Neuronal stem cell (in vitro differentiated cells): ENCODE measurements around the gene SUSD2.

Source experiments
- DNase-seq: peaks from one replicate; pipeline ENCODE4 v3.0.0-alpha.2; 2013; ENCODE audit warnings: low spot score
- H2AFZ ChIP-seq: one replicate; pipeline ENCODE4 v1.6.1; 2013; ENCODE audit warnings: mild to moderate bottlenecking, low read length, inconsistent platforms
- H2AK5ac ChIP-seq: 2 replicates; pipeline ENCODE4 v1.6.1; 2013; ENCODE audit warnings: low read depth, mild to moderate bottlenecking, inconsistent platforms, low read length, moderate library complexity, mixed read lengths
- H2BK120ac ChIP-seq: 2 replicates; pipeline ENCODE4 v1.6.1; 2013; ENCODE audit warnings: low read depth, mild to moderate bottlenecking, inconsistent platforms, low read length, moderate library complexity, mixed read lengths
- H2BK12ac ChIP-seq: one replicate; pipeline ENCODE4 v1.6.1; 2013; ENCODE audit warnings: low read length, inconsistent platforms
- H2BK15ac ChIP-seq: 2 replicates; pipeline ENCODE4 v1.6.1; 2013; ENCODE audit warnings: mild to moderate bottlenecking, low read length, inconsistent platforms, mixed read lengths
- H2BK5ac ChIP-seq: one replicate; pipeline ENCODE4 v1.6.1; 2013; ENCODE audit warnings: inconsistent platforms, mild to moderate bottlenecking, low read length, moderate library complexity
- H3K14ac ChIP-seq: one replicate; pipeline ENCODE4 v1.6.1; 2013; ENCODE audit warnings: low read length, inconsistent platforms
- H3K18ac ChIP-seq: 2 replicates; pipeline ENCODE4 v1.6.1; 2013; ENCODE audit warnings: low read length, inconsistent platforms
- H3K23ac ChIP-seq: 2 replicates; pipeline ENCODE4 v1.6.1; 2013; ENCODE audit warnings: low read depth, mild to moderate bottlenecking, mixed read lengths, low read length, inconsistent platforms; ENCODE audit not compliant: poor library complexity
- H3K27ac ChIP-seq: replicated peaks from 3 replicates; pipeline ENCODE4 v1.5.1; 2013; ENCODE audit warnings: low read length, inconsistent platforms
- H3K27me3 ChIP-seq, 3 experiments: 2 replicates each; pipeline ENCODE4 v1.6.1; 2013; ENCODE audit warnings: low read length in 3 of 3, mild to moderate bottlenecking in 2 of 3, inconsistent platforms in 1 of 3, low read depth in 1 of 3, mixed read lengths in 1 of 3, moderate library complexity in 1 of 3; ENCODE audit not compliant: control insufficient read depth in 3 of 3, insufficient read depth in 3 of 3
- H3K36me3 ChIP-seq, 2 donors: replicated peaks in 1 of 2; 2 replicates each; pipeline ENCODE4 v1.6.1; 2013; ENCODE audit warnings: low read length in 2 of 2; ENCODE audit not compliant: control insufficient read depth in 2 of 2, insufficient read depth in 2 of 2
- H3K4ac ChIP-seq: 2 replicates; pipeline ENCODE4 v1.6.1; 2013; ENCODE audit warnings: inconsistent platforms, mild to moderate bottlenecking, low read length, moderate library complexity
- H3K4me1 ChIP-seq, 2 donors: 1 replicate in 1 of 2; 2 replicates in 1 of 2; pipeline ENCODE4 v1.6.1; 2013; ENCODE audit warnings: low read length in 2 of 2, low read depth in 1 of 2; ENCODE audit not compliant: control insufficient read depth in 2 of 2, insufficient read depth in 1 of 2
- H3K4me2 ChIP-seq: one replicate; pipeline ENCODE4 v1.6.1; 2013; ENCODE audit warnings: mild to moderate bottlenecking, low read length, inconsistent platforms; ENCODE audit not compliant: insufficient read depth, poor library complexity, severe bottlenecking
- H3K4me3 ChIP-seq, 2 donors: 2 replicates each; pipeline ENCODE4 v1.5.1; 2013; ENCODE audit warnings: low read length in 2 of 2, mild to moderate bottlenecking in 2 of 2, inconsistent platforms in 1 of 2, moderate library complexity in 1 of 2
- H3K79me1 ChIP-seq: one replicate; pipeline ENCODE4 v1.6.1; 2013; ENCODE audit warnings: low read depth, mild to moderate bottlenecking, inconsistent platforms, low read length, moderate library complexity
- H3K9ac ChIP-seq: one replicate; pipeline ENCODE4 v1.6.1; 2013; ENCODE audit warnings: mild to moderate bottlenecking, low read depth, low read length, inconsistent platforms; ENCODE audit not compliant: poor library complexity
- H3K9me3 ChIP-seq, 2 donors: replicated peaks in 1 of 2; 2 replicates each; pipeline versions ENCODE3 to v1.6.1; 2013; ENCODE audit warnings: low read length in 2 of 2, mild to moderate bottlenecking in 2 of 2, inconsistent platforms in 1 of 2, low read depth in 1 of 2, mixed read lengths in 1 of 2, moderate library complexity in 1 of 2; ENCODE audit not compliant: control insufficient read depth in 2 of 2, insufficient read depth in 1 of 2
- H4K8ac ChIP-seq: one replicate; pipeline ENCODE4 v1.6.1; 2013; ENCODE audit warnings: low read depth, mild to moderate bottlenecking, inconsistent platforms, low read length, moderate library complexity
- H4K91ac ChIP-seq: one replicate; pipeline ENCODE4 v1.6.1; 2013; ENCODE audit warnings: low read length, low read depth, mild to moderate bottlenecking, inconsistent platforms; ENCODE audit not compliant: poor library complexity
- WGBS, 2 donors: extraction: QIAGEN DNeasy Blood & Tissue Kit; methylation state at CpG; one replicate each; pipeline ENCODE4 v1.1.7; 2013; ENCODE audit warnings: missing lambda C conversion rate in 2 of 2, mixed read lengths in 1 of 2; ENCODE audit not compliant: insufficient read length in 2 of 2, insufficient replicate concordance in 1 of 2; ENCODE audit errors: extremely low coverage in 2 of 2; 5-methylcytosine and 5-hydroxymethylcytosine counted together

Gene SUSD2

GRCh38 chr22:24161485-24161884, 19.8 kb upstream of the SUSD2 start:
- Histone ChIP-seq H3K14ac (no peak overlapping the region), H3K4me3 (no peak overlapping the region), H2AFZ (no peak overlapping the region), H3K27me3 (peaks cover 0 to 1% (median 0%) of the 10 kb centered on the region in 3 experiments), H4K8ac (no peak overlapping the region), H2BK12ac (no peak overlapping the region), H3K27ac (no peak overlapping the region), H3K9ac (peak overlapping the region; percentile 10), H3K4me1 (peaks cover 7 to 9% of the 10 kb centered on the region in 2 donors), H3K4me2 (no peak overlapping the region), H3K4ac (no peak overlapping the region), H3K79me1 (no peaks in the 10 kb centered on the region), H2BK5ac (peak overlapping the region; percentile 44), H3K23ac (no peak overlapping the region), H3K36me3 (peaks cover 11 to 40% of the 10 kb centered on the region in 2 donors), H3K18ac (peak overlapping the region; percentile 40), H3K9me3 (no peaks in the 10 kb centered on the region), H2BK120ac (no peak overlapping the region), H2AK5ac (no peak overlapping the region), H2BK15ac (no peak overlapping the region), H4K91ac (no peak overlapping the region)
- no CpG with 5 or more reads among the region's 7 CpGs for WGBS, 2 donors
- no peak for DNase-seq

GRCh38 chr22:24161909-24162308, 19.4 kb upstream of the SUSD2 start:
- no peak overlapping the region for H2BK12ac ChIP-seq

GRCh38 chr22:24162436-24162835, 18.9 kb upstream of the SUSD2 start:
- WGBS, 2 donors: no CpG with 5 or more reads among the region's 6 CpGs
- Histone ChIP-seq H4K91ac (no peak overlapping the region), H2AK5ac (no peak overlapping the region), H3K9ac (no peak overlapping the region), H3K23ac (no peak overlapping the region), H3K4me2 (no peak overlapping the region), H2BK12ac (no peak overlapping the region), H3K4me3 (peak overlapping the region in 1 of 2 donors; percentile 49), H3K9me3 (no peaks in the 10 kb centered on the region), H3K18ac (no peak overlapping the region), H4K8ac (no peak overlapping the region), H2BK5ac (peak overlapping the region; percentile 44), H3K14ac (no peak overlapping the region), H2AFZ (no peak overlapping the region), H2BK120ac (no peak overlapping the region), H3K4ac (no peak overlapping the region), H3K79me1 (no peaks in the 10 kb centered on the region), H3K27ac (no peak overlapping the region), H2BK15ac (no peak overlapping the region), H3K4me1 (peaks cover 0 to 1% of the 10 kb centered on the region in 2 donors), H3K36me3 (peaks cover 18 to 48% of the 10 kb centered on the region in 2 donors), H3K27me3 (no peaks in the 10 kb centered on the region)
- DNase-seq: no peak

More at GRCh38 chr22:24161909-24162308, 19.4 kb upstream of the SUSD2 start:
- no peak overlapping the region for H2BK120ac ChIP-seq
- H3K14ac ChIP-seq: no peak overlapping the region
- no CpG with 5 or more reads among the region's 6 CpGs for WGBS, 2 donors
- no peak overlapping the region for H3K23ac ChIP-seq
- H2AK5ac ChIP-seq: no peak overlapping the region
- no peak overlapping the region for H4K8ac ChIP-seq
- H4K91ac ChIP-seq: no peak overlapping the region
- H3K9me3 ChIP-seq: no peaks in the 10 kb centered on the region
- peak overlapping the region; percentile 44 for H2BK5ac ChIP-seq
- no peak overlapping the region for H2BK15ac ChIP-seq
- peaks cover 14 to 43% of the 10 kb centered on the region in 2 donors for H3K36me3 ChIP-seq
- H3K79me1 ChIP-seq: no peaks in the 10 kb centered on the region
- DNase-seq: no peak
- H2AFZ ChIP-seq: no peak overlapping the region
- no peak overlapping the region for H3K4me2 ChIP-seq
- no peak overlapping the region for H3K4me3 ChIP-seq
- no peak overlapping the region for H3K4ac ChIP-seq
- no peak overlapping the region for H3K27ac ChIP-seq
- peaks cover 3 to 6% of the 10 kb centered on the region in 2 donors for H3K4me1 ChIP-seq
- no peaks in the 10 kb centered on the region for H3K27me3 ChIP-seq
- peak overlapping the region; percentile 34 for H3K9ac ChIP-seq
- peak overlapping the region; percentile 40 for H3K18ac ChIP-seq

GRCh38 chr22:24164243-24164642, 17.0 kb upstream of the SUSD2 start:
- Histone ChIP-seq H2BK12ac (no peak overlapping the region), H3K18ac (no peak overlapping the region), H2BK15ac (no peak overlapping the region), H3K4ac (no peak overlapping the region), H3K4me3 (no peak overlapping the region), H4K8ac (no peak overlapping the region), H3K79me1 (no peaks in the 10 kb centered on the region), H4K91ac (no peak overlapping the region), H3K9ac (no peak overlapping the region), H2BK120ac (no peak overlapping the region), H3K4me2 (no peak overlapping the region), H2AFZ (no peak overlapping the region), H2AK5ac (no peak overlapping the region), H3K36me3 (peaks cover 29 to 58% of the 10 kb centered on the region in 2 donors), H2BK5ac (no peak overlapping the region), H3K27ac (no peak overlapping the region), H3K14ac (no peak overlapping the region), H3K9me3 (no peaks in the 10 kb centered on the region), H3K4me1 (no peaks in the 10 kb centered on the region), H3K27me3 (no peaks in the 10 kb centered on the region), H3K23ac (no peak overlapping the region)
- DNase-seq: no peak
- no CpG with 5 or more reads among the region's 10 CpGs for WGBS, 2 donors
